H1 (cell line): ENCODE measurements around the gene GNAO1. TPM values are rescaled to one million over a fixed set of nuclear protein-coding genes. Genes with fewer than 3 reads are reported as not detected.

ENCODE experiments used
- CHD7 ChIP-seq: fragments of 300-600 bp; sonication (generic); IDR thresholded peaks from 2 replicates; pipeline ENCODE4 v1.7.1; 2012; ENCODE audit warnings: low read length, moderate library complexity, mild to moderate bottlenecking, inconsistent platforms; ENCODE audit not compliant: insufficient replicate concordance
- CTCF ChIP-seq, 3 experiments: IDR thresholded peaks; 1 replicate in 2 of 3; 2 replicates in 1 of 3; pipeline versions ENCODE4 v1.5.1 to v1.6.1; 2011; ENCODE audit warnings: low read length in 3 of 3, mild to moderate bottlenecking in 3 of 3, inconsistent platforms in 2 of 3, low read depth in 1 of 3, moderate library complexity in 1 of 3; ENCODE audit not compliant: insufficient read depth in 1 of 3; ENCODE audit errors: control extremely low read depth in 1 of 3
- SAP30 ChIP-seq: fragments of 300-600 bp; sonication (generic); IDR thresholded peaks from 2 replicates; pipeline ENCODE4 v1.7.1; 2012; ENCODE audit warnings: low read length, moderate library complexity, mild to moderate bottlenecking, inconsistent platforms; ENCODE audit not compliant: insufficient read depth, insufficient replicate concordance
- SUZ12 ChIP-seq: fragments of 200-600 bp; sonication (generic); IDR thresholded peaks from 2 replicates; pipeline ENCODE4 v1.6.1; 2012; ENCODE audit warnings: mild to moderate bottlenecking, inconsistent platforms, low read length, moderate library complexity, mixed read lengths
- USF2 ChIP-seq: IDR thresholded peaks from 2 replicates; pipeline ENCODE4 v1.6.1; 2011; ENCODE audit warnings: low read length, improper control_type of control experiment
- polyA plus RNA-seq, 7 experiments: library from polyadenylated mRNA; depleted of rRNA in 3 of 7; stranded (reverse) in 5 of 7; unstranded in 2 of 7; fragments of >200 nt in 5 of 7; fragments of 200-250 nt in 2 of 7; gene quantifications; 1 replicate in 5 of 7; 2 replicates in 1 of 7; 4 replicates in 1 of 7; pipeline versions ENCODE4 v1.2.1 to v1.2.3, GENCODE V29; 2011 to 2013; ENCODE audit warnings: missing spikeins in 2 of 7, mixed read lengths in 2 of 7
- total RNA-seq: library from RNA; stranded (reverse); fragmentation: NEBNext Ultra II Directional; extraction: Animal tissue kit (Norgen Biotek cat#: 25700); gene quantifications from 2 replicates; pipeline ENCODE4 v1.2.1, GENCODE V29; 2021

The GNAO1 gene
- total and polyA plus RNA-seq, 2 of the 8 experiments (the other 6 are each of a cell fraction or from before 2014, with no cell fraction given) = 6.7 to 34.4 TPM

GRCh38 chr16:56295739-56296527 is 104.6 kb downstream of the GNAO1 start (continued):
- TF ChIP-seq CHD7 (no peak), CTCF (IDR thresholded peaks at IDR 0.05; ENCODE audit: control extremely low read depth in 1 of 3, insufficient read depth in 1 of 3, low read depth in 1 of 3, low read length in 3 of 3) (no peak), SAP30 (no peak), USF2 (no peak), SUZ12 (no peak)
